ENCODE measurements around the gene PRR9.

- TF ChIP-seq, protein P1, sequence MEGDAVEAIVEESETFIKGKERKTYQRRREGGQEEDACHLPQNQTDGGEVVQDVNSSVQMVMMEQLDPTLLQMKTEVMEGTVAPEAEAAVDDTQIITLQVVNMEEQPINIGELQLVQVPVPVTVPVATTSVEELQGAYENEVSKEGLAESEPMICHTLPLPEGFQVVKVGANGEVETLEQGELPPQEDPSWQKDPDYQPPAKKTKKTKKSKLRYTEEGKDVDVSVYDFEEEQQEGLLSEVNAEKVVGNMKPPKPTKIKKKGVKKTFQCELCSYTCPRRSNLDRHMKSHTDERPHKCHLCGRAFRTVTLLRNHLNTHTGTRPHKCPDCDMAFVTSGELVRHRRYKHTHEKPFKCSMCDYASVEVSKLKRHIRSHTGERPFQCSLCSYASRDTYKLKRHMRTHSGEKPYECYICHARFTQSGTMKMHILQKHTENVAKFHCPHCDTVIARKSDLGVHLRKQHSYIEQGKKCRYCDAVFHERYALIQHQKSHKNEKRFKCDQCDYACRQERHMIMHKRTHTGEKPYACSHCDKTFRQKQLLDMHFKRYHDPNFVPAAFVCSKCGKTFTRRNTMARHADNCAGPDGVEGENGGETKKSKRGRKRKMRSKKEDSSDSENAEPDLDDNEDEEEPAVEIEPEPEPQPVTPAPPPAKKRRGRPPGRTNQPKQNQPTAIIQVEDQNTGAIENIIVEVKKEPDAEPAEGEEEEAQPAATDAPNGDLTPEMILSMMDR (conservative IDR thresholded peaks at IDR 0.05; ENCODE audit: low read length), result no peak
- TF ChIP-seq EZH2phosphoT487 (IDR thresholded peaks at IDR 0.05; ENCODE audit: borderline replicate concordance, low read depth, low read length), result no peak
These were observed 3.4 kb downstream of the PRR9 start for GRCh38 chr1:153220606-153221303.

All from OCI-LY7 (cell line).